KOPT-K1 (cell line): Measurements from ENCODE around the gene PSD.

Experiments used
- H3K27ac ChIP-seq: fragments of 200-600 bp; sonication (generic); 2 replicates; pipeline ENCODE4 v1.5.1; 2016; ENCODE audit warnings: antibody characterized with exemption, mild to moderate bottlenecking, low read depth, low read length; ENCODE audit not compliant: poor library complexity, severe bottlenecking
- H3K36me3 ChIP-seq: fragments of 200-600 bp; sonication (generic); 2 replicates; pipeline ENCODE4 v1.5.1; 2017; ENCODE audit warnings: antibody characterized with exemption, mild to moderate bottlenecking, low read length, moderate library complexity; ENCODE audit not compliant: insufficient read depth
- H3K9me3 ChIP-seq: fragments of 200-600 bp; sonication (generic); 2 replicates; pipeline ENCODE4 v1.5.1; 2017; ENCODE audit warnings: antibody characterized with exemption, low read length, mild to moderate bottlenecking; ENCODE audit not compliant: insufficient read depth, poor library complexity, severe bottlenecking

The PSD gene

DNA sequence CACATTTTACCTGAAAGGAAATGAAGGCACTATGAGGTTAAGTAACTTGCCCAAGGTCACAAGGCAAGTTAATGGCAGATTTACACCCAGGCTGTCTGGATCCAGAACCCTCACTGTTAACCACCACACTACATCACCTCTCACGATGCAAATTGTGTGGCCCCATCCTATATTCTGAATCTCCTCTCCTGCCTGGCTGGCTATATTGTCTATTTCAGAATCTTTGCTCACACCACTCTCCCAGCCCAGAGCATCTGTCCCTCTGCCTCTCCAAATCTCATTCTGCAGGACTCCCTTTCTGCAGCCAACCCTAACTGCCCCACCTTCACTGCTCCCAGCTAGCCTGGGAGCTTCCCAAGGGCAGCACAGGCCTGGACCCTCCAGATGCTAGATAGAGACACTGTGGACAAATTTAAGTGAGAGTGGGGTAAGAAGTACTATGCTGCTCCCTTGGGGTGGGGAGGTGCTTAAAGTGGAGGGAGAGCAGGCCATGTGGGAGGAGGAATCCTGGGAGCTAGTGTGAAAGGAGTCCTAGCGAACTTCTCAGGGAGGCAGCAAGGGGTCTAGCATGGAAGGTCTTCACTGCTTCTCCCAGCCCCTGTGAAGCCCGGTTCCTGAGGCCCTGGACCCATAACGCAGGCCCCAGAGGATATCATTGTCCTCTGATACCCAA is 13.0 kb upstream of the PSD start:
- peak overlapping the region; percentile 92 for H3K27ac ChIP-seq
- H3K36me3 ChIP-seq, result no peaks in the 10 kb centered on the region
- H3K9me3 ChIP-seq, result no peaks in the 10 kb centered on the region

DNA sequence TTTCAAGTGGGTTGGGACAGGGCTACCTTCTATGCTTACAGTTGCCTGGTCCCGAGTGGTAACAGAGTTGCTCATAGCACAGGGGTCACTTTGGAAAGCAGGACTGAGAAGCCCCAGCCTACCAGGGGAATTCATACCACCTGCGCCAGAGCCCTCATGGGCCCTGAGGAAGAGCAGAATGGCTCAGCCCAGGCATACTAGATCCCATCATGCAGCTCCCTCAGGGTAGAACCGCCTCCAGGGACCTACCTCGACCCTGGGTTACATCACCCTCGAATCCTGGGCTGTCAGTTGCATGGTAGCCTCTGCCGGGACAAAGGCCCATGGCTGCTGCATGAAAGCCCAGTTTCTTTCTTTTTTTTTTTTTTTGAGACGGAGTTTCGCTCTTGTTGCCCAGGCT is 10.9 kb upstream of the PSD start:
- H3K27ac ChIP-seq, result no peak overlapping the region
- H3K9me3 ChIP-seq, result no peaks in the 10 kb centered on the region
- H3K36me3 ChIP-seq, result peaks cover 5% of the 10 kb centered on the region; the same call in 1 of the 2 replicates

DNA sequence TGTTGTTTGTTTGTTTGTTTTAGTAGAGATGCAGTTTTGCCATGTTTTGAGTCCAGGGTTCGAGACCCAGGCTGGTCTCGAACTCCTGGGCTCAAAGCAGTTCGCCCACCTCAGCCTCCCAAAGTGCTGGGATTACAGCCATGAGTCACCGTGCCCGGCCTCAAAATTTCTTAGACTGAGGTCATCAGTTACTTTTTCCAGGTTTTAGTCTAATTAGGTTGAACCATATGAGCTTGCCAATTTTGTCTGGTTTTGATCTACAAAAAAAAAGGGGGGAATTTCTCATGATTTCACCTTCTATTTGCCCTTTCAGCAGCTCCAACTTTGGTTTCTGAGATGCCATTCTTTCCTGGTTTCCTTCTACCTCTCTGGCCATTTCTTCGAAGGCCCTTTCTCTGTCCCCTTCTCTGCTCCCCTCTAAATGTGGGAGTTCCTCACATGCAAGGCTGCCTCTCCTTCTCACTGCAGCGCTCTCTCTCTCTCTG is 8.3 kb upstream of the PSD start:
- Histone ChIP-seq H3K27ac (no peak overlapping the region), H3K36me3 (peaks cover 24% of the 10 kb centered on the region), H3K9me3 (no peaks in the 10 kb centered on the region)

DNA sequence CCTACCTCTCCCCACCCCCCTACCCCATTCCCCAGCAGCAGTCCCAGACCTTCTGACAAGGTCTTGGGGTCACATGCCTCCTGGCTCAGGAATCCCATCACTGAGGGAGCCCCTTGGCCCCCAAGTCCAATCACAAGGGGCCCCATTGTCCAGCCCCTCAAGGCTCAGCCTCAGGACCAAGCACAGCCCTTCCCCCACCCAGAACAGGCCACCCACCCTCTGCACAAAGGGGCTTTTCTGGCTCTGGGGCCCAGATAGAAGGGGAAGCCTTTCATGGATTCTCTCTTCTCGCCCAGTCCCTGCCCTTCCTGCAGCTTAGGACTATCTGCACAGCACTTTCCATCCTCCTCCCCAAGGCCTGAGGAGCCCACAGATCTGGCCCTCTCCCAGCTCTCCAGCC is 6.9 kb upstream of the PSD start:
- Histone ChIP-seq H3K36me3 (peaks cover 24% of the 10 kb centered on the region), H3K9me3 (no peaks in the 10 kb centered on the region), H3K27ac (no peak overlapping the region)

DNA sequence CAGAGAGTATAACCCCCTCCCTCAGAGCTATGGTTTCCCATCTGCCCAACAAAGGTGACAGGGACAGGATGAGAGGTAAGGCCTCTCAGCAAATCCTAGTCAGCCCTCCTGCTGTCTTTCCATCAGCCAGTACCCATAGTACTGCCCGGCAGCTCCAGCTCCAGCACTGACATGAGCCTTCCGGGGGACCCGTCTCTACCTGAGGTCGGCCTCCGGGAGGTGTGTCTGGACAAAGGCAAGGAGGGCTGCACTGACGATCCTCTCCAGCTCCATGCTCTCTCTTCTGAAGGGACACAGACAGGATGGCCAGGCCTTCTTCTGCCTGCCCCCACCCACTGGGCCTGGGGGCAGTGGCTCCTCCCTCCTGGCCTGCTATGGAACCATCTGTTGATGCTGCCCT is 6.3 kb upstream of the PSD start:
- Histone ChIP-seq H3K9me3 (no peaks in the 10 kb centered on the region), H3K36me3 (peaks cover 24% of the 10 kb centered on the region), H3K27ac (no peak overlapping the region)

DNA sequence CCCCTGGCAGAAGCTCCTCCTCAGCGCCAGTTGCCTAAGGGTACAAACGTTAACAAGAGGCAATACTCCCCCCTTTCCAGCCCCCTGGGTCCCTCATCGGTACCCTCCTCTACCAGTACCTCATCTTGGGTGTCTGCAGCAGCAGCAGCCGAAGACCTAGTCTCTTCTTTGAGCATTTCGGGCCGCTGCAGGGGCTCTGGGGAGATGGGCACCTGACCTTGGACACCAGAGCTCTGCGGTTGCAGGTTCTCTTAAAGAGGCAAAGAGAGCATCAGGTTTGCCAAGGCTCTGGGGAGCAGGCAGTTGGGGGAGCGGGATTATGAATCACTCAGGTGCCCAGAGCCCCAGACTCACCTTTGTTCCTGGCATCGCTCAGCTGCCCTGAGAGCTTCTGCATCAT is 5.6 kb upstream of the PSD start:
- Histone ChIP-seq H3K27ac (no peak overlapping the region), H3K36me3 (peaks cover 24% of the 10 kb centered on the region), H3K9me3 (no peaks in the 10 kb centered on the region)

DNA sequence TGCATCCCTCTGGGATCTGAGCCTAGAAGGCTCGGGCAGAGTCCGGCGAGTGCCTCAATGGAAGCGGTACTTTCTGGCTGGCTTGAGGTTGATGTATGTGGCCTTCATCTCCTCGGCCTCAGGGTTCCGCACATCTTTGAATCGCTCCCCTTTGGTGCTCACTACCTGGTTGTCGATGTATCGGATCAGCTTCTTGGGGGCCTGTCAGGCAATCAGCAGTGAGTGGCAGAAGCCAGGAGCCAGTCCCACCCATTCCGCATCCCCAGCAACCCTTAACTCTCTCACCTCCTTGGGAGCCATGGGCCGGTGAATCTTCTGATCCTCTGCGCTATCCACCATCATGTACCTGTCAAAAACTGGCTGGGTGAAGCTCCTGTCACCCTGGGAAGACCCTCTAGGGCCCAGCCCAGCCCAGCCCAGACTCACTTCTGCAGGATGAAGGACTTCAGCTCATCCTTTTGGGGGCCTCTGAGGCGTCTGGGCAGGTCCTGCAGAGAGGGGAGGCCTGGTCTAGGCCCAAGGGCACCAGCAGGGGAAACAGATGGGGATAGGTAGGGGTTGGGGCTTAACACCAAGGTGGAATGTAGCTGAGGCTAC is 4.9 kb upstream of the PSD start:
- no peak overlapping the region for H3K27ac ChIP-seq
- no peaks in the 10 kb centered on the region for H3K9me3 ChIP-seq
- H3K36me3 ChIP-seq, result peaks cover 24% of the 10 kb centered on the region

DNA sequence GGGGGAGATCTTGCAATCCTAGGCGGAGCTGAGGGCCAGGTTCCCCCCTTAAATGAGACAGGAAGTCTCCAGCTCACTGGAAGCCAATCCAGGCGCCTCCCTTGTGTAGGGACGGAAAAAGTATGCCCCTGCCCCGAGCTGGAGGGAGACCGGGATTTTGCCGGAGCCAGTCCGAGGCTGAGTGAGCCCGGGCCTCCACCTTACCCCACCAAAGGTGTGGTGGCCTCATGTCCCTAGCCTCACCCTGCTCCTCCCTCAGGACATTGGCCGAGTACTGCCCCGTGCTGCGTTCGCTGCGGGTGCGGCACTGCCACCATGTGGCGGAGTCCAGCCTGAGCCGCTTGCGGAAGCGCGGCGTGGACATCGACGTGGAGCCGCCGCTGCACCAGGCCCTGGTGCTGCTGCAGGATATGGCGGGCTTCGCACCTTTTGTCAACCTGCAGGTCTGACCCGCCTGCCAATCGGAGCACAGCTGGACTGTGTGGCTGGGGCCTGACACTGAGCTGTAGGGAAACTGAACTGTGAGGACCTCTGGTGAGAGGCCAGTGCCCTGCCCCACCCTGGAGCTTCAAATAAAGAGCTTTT is 4.1 kb upstream of the PSD start:
- Histone ChIP-seq H3K27ac (no peak overlapping the region), H3K36me3 (peaks cover 24% of the 10 kb centered on the region), H3K9me3 (no peaks in the 10 kb centered on the region)

DNA sequence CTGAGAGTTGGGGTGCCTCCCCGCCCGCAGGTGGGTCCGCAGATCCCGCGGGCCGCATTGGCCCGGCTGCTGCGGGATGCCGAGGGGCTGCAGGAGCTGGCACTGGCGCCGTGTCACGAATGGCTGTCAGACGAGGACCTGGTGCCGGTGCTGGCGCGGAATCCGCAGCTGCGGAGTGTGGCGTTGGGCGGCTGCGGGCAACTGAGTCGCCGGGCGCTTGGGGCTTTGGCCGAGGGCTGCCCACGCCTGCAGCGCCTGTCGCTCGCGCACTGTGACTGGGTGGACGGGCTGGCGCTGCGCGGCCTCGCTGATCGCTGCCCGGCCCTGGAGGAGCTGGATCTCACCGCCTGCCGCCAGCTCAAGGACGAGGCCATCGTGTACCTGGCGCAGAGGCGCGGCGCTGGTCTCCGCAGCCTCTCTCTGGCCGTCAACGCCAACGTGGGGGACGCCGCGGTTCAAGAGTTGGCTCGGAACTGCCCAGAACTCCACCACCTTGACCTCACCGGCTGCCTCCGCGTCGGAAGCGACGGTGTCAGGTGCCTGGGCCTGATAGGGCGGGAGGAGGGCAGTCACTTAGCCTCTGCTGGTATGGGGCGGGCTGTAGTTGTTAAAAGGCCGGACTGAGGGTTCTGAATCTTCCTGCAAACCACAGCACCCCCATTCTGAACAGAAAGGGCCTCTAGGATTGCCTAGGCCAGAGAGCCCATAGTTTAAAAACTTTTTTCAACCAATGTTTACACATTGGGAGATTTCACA is 3.4 kb upstream of the PSD start:
- Histone ChIP-seq H3K36me3 (peaks cover 24% of the 10 kb centered on the region), H3K9me3 (no peaks in the 10 kb centered on the region), H3K27ac (peak overlapping the region; percentile 73)

DNA sequence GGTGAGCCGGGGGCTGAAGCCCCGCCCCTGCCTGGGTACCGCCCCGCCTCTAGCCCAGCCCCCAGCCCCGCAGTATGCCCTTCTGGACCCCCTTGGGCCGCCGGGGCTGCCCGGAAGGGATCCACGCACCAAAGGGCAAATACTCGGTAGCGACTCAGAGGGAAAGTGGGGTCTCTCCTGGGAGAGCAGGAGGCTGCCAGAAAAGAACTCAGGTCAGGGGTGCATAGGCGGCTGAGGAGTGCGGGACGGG is 2.8 kb upstream of the PSD start:
- Histone ChIP-seq H3K27ac (peak overlapping the region; percentile 73), H3K9me3 (no peaks in the 10 kb centered on the region)

DNA sequence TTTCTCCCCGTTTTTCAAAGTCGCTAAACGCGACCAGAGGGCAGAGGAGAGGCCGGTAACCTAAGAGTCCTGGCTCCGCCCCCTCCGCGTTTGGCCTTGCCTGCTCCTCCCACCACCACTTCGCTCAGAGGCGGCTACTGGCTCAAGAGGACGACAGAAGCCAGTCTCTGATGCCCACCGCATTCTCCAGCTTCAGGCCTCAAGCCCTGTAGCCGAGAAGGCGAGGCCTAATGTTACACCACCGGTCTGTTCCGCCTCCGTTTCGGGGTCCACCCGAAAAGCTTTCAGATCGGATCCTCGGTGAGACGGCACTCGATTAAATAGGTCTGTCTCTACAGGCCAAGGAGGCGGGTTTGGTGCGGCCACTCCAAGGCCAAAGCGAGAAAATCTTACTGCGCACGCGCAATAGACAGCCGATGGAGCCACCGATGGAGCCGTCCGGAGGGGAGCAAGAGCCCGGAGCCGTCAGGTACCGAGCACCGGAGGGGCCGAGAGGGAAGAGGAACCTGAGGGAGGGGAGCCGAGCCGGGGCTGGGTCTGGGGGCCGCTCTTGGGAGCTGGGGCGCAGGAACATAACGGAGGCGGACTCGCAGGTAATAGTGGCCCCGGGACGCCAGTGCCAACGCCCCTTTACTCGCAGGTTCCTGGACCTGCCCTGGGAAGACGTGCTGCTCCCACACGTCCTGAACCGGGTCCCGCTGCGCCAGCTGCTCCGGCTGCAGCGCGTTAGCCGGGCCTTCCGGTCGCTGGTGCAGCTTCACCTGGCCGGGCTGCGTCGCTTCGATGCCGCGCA is 2.3 kb upstream of the PSD start, which contains the start of gene FBXL15:
Gene FBXL15, plus strand, starts transcription at position 123 of the 793 bp plus-strand sequence. Its CDS starts 294 bp downstream, at position 417.
- Histone ChIP-seq H3K9me3 (no peaks in the 10 kb centered on the region), H3K36me3 (peaks cover 24% of the 10 kb centered on the region), H3K27ac (peak within 1 kb of the TSS; percentile 73)

More for the DNA sequence above, 2.8 kb upstream of the PSD start:
- peaks cover 24% of the 10 kb centered on the region for H3K36me3 ChIP-seq

DNA sequence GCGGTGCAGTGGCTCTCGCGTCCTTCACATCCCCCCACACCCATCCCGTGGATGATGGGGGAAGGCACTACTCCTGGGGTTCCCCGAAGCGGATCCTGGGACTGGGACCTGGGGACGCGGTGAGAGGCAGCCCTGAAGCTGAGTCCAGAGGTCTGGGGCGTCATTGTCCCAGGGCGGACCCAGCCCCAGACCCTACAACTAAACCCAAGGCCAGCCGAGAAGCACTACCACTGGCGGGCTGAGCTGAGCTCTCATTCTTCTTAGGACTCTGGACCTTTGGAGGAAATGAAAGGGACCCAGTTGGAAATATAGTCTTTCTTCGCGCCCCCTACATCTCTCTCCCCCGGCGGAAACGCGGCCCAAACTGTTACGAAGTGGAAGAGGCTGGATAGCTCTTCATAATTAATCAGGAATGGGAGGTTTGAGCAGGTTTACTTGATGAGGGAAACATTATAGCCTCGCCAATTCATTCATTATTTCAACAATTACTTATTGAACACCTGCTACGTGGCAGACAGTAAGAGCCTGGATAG is 1.7 kb upstream of the PSD start:
- Histone ChIP-seq H3K27ac (peak overlapping the region; percentile 73), H3K9me3 (no peaks in the 10 kb centered on the region), H3K36me3 (peaks cover 24% of the 10 kb centered on the region)

DNA sequence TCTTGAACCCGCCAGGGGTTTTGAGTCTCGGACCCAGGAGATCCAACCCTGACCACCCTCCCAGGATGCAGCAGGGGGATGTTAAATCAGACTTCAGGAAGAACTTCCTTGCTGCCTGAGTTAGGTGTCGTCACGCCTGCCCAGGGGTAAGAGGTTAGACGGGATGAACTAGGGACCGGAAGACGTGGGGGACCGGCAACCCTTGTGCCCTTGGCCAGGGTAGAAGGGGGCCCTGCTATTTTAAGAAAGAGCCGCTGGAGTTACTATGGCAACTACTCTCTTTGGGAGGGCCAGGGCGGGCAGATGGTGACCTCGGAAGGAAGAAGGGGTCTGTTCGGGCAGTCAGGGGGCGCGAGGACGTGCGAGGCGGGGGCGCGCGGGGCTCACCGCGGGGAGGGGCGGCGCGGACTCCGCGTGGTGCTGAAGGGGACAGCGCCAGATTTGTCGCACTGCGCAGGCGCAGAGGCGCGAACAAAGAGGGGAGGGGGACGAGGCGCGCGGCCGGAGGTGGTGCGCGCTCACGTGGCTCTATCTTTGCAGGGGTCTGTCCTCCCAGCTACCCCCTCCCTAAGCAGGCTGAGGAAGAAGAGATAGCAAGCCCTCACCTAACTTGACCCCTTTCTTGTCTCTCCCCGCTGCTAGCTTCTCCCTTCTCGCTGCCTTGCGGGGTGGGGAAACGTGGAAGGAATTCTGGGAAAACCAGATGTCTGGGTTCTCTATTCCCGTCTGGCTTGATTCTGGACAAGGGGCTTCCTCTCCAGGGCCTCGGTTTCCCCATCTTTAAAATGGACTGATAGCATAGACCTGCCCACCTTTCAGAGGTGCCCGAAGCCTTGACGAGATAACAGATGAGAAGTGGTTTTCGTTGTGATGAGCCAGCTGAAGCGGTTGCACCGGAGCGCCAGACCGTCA is 940 bp upstream of the PSD start:
- Histone ChIP-seq H3K9me3 (no peaks in the 10 kb centered on the region), H3K27ac (peak overlapping the region; percentile 73), H3K36me3 (peaks cover 19% of the 10 kb centered on the region)

DNA sequence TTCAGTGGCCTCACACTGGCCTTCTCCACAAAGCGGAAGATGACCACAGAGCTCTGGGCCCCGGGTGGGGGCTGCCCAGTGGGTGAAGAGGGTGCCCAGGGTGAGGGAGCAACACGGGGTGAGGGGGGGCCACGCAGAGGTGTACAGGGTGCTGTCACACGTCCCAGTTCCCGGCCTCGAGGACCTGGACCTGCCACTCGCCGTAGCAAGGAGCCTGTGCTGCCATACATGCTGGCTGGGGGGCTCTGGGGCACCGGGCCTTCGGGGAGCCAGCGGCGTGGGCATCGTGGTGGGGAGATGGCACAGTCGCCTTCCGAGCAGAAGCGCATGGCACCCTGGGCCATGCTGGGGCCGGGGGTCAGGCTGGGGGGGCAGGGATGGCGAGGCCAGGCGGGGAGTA is 1.9 kb downstream of the PSD start:
- Histone ChIP-seq H3K36me3 (no peaks in the 10 kb centered on the region), H3K9me3 (no peaks in the 10 kb centered on the region), H3K27ac (no peak overlapping the region)
